ENCODE results near the gene PPP1CA. TPM values are rescaled to one million over a fixed set of nuclear protein-coding genes. Genes with fewer than 3 reads are reported as not detected.

PPP1CA gene
- total RNA-seq, 1 donor from 2014 or later, result 159 TPM

DNA sequence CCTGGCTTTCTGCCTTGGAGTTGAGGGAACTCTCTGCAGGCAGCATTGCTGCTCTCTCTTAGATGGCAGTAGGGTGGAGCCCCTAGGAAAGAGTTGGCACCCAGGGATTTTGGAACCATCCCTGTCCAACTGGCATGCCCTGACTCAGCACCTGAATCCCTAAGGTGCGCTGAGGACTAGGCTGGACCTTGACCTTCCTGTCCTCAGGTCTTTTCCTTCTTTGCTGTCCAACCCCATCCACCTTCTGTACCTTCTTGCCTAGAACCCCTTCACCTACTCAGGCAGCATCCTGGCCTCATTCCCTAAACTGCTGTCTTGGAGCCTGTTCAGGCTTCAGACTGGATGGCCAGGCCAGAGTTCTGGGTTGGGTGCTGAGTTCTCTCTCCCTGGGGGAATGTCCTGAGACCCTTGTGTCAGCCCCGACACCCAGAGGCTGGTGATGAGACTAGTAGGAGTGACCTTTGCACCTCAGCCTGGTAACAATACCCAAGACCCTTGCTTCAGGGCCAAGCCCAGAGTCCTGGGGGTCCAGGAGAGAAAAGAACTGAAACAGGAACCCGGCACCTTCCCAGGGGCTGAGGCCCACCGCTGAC, 45.8 kb downstream of the PPP1CA start:
- H3K9ac ChIP-seq (ENCODE audit: low read length), result peak overlapping the region; percentile 80

DNA sequence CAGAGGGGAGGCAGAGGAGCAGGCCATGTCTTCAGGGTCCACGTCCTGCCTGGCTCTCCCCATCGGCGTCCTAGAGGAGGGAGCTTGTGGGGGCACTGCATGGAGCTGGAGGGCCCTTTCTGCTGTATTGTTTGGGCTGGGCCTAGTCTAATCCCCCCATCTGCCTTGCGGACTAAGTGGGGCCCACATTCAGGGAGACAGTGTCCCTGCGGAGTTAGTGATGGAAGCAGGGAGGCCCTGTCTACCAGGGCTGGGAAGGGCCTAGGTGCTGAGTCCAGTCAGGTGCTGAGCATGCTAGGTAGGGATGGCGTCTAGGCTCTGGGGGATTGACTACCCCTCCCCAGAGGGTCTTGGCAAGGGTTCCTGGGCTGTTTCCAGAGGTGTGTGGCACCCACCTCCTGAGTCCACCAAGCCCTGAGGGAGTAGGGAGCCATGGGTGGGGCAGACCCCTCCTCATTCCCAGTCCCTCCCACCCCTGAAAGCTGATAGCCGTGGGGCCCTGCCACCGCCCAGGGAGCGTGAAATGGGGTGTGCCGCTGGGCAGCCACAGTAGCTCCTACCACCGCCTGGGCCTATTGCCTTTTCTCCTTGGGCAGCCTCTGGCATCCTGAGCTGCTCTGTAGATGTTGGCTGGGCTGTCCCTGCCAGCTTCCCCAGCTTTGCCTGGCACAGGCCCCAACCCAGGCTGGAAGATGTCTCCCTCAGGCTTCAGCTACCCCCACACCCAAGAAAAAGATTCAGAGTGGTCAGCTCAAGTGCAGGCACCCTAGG, 46.5 kb downstream of the PPP1CA start:
- TF ChIP-seq, protein P1, sequence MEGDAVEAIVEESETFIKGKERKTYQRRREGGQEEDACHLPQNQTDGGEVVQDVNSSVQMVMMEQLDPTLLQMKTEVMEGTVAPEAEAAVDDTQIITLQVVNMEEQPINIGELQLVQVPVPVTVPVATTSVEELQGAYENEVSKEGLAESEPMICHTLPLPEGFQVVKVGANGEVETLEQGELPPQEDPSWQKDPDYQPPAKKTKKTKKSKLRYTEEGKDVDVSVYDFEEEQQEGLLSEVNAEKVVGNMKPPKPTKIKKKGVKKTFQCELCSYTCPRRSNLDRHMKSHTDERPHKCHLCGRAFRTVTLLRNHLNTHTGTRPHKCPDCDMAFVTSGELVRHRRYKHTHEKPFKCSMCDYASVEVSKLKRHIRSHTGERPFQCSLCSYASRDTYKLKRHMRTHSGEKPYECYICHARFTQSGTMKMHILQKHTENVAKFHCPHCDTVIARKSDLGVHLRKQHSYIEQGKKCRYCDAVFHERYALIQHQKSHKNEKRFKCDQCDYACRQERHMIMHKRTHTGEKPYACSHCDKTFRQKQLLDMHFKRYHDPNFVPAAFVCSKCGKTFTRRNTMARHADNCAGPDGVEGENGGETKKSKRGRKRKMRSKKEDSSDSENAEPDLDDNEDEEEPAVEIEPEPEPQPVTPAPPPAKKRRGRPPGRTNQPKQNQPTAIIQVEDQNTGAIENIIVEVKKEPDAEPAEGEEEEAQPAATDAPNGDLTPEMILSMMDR (IDR thresholded peaks at IDR 0.05; ENCODE audit: insufficient read depth, low read depth, low read length), result no peak
- no peak for TF ChIP-seq EZH2 (IDR thresholded peaks at IDR 0.05; ENCODE audit: insufficient read depth, low read length)
- Histone ChIP-seq H2AFZ (ENCODE audit: low read depth, low read length) (no peak overlapping the region), H3K27me3 (ENCODE audit: insufficient read depth, low read length) (no peaks in the 10 kb centered on the region), H3K79me2 (ENCODE audit: insufficient read depth, low read length) (peaks cover 22% of the 10 kb centered on the region), H3K4me2 (ENCODE audit: low read length) (peak overlapping the region; percentile 98), H3K4me1 (ENCODE audit: insufficient read depth, low read length) (peaks cover 63% of the 10 kb centered on the region), H3K4me3 (ENCODE audit: insufficient read depth, low read depth, low read length) (no peak overlapping the region), H4K20me1 (ENCODE audit: insufficient read depth, low read length) (peaks cover 9% of the 10 kb centered on the region), H3K27ac (ENCODE audit: low read depth, low read length) (peak overlapping the region; percentile 95), H3K36me3 (ENCODE audit: insufficient read depth, low read length) (no peaks in the 10 kb centered on the region), H3K9me3 (ENCODE audit: insufficient read depth, low read depth, low read length) (no peaks in the 10 kb centered on the region), H3K9ac (ENCODE audit: low read length) (peak overlapping the region; percentile 80)
- DNase-seq (ENCODE audit: low read depth) (no peak), FAIRE-seq (no peak)
- peak overlapping the region; percentile 99 for H3K27ac Mint-ChIP-seq (ENCODE audit: unreplicated experiment)
- peaks cover 2% of the 10 kb centered on the region for H3K36me3 Mint-ChIP-seq (ENCODE audit: low read depth, unreplicated experiment)
- peak overlapping the region; percentile 64 for H3K4me3 Mint-ChIP-seq (ENCODE audit: unreplicated experiment)
- H3K27me3 Mint-ChIP-seq (ENCODE audit: low read depth, unreplicated experiment), result no peaks in the 10 kb centered on the region
- H3K9me3 Mint-ChIP-seq (ENCODE audit: unreplicated experiment), result no peaks in the 10 kb centered on the region
- peaks cover 52% of the 10 kb centered on the region for H3K4me1 Mint-ChIP-seq (ENCODE audit: low read depth, unreplicated experiment)

More for the DNA sequence above, 45.8 kb downstream of the PPP1CA start:
- no peak overlapping the region for H3K4me3 Mint-ChIP-seq (ENCODE audit: unreplicated experiment)
- Histone ChIP-seq H3K4me1 (ENCODE audit: insufficient read depth, low read length) (peaks cover 63% of the 10 kb centered on the region), H3K9me3 (ENCODE audit: insufficient read depth, low read depth, low read length) (no peaks in the 10 kb centered on the region), H4K20me1 (ENCODE audit: insufficient read depth, low read length) (peaks cover 8% of the 10 kb centered on the region), H3K27me3 (ENCODE audit: insufficient read depth, low read length) (no peaks in the 10 kb centered on the region), H3K79me2 (ENCODE audit: insufficient read depth, low read length) (peaks cover 22% of the 10 kb centered on the region), H3K4me2 (ENCODE audit: low read length) (peak overlapping the region; percentile 98), H3K4me3 (ENCODE audit: insufficient read depth, low read depth, low read length) (no peak overlapping the region), H2AFZ (ENCODE audit: low read depth, low read length) (no peak overlapping the region), H3K36me3 (ENCODE audit: insufficient read depth, low read length) (no peaks in the 10 kb centered on the region), H3K27ac (ENCODE audit: low read depth, low read length) (peak overlapping the region; percentile 95)
- FAIRE-seq (no peak), DNase-seq (ENCODE audit: low read depth) (no peak)
- no peaks in the 10 kb centered on the region for H3K27me3 Mint-ChIP-seq (ENCODE audit: low read depth, unreplicated experiment)
- H3K36me3 Mint-ChIP-seq (ENCODE audit: low read depth, unreplicated experiment), result peaks cover 2% of the 10 kb centered on the region
- H3K9me3 Mint-ChIP-seq (ENCODE audit: unreplicated experiment), result no peaks in the 10 kb centered on the region
- peaks cover 51% of the 10 kb centered on the region for H3K4me1 Mint-ChIP-seq (ENCODE audit: low read depth, unreplicated experiment)
- H3K27ac Mint-ChIP-seq (ENCODE audit: unreplicated experiment), result peak overlapping the region; percentile 72
- no peak for TF ChIP-seq EZH2 (IDR thresholded peaks at IDR 0.05; ENCODE audit: insufficient read depth, low read length)

DNA sequence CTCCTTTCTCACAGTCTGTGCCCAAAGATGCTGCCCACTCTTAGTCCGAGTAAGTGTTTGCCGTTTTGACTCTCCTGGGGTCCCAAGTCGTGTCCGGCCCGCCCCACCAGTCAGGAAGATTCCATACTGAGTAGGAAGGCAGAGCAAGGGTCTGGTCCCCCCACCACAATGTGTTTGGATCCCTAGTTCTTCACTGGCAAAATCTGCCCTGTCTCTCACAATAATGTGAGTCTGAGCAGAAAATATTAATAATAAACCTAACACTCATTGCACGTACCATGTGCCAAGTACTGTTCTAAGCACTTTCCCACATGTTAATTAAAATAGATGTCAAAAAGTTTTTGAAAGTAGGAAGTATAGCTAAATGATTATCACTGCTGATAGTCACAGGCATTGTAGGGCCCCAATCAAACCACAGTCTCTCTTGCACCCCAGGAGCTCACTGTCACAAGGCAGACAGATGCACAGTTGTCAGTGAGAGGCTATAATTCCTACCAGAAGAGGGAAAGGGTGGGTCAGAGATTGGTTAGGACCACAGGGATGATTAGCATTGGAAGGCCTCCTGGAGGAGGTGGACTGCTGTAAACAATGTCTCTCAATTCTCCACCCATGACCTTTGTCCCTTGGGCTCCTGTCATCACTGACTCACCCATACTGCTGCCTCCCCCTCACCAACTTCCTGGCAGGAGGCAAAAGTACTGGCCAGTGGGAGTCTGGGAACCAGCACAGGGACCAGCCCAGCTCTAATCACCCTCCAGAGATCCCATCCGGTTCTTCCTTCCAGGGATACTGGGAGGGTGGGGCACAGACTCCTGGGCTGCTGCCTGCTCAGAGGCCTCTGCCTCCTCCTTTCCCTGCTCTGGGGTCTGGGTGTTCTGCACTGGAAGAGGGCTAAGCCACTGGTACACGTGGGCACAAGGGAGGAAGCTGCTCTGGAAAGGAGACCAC, 47.3 kb downstream of the PPP1CA start:
- Mint-ChIP-seq H3K4me1 (ENCODE audit: low read depth, unreplicated experiment) (peaks cover 57% of the 10 kb centered on the region), H3K27me3 (ENCODE audit: low read depth, unreplicated experiment) (no peaks in the 10 kb centered on the region), H3K4me3 (ENCODE audit: unreplicated experiment) (peak overlapping the region; percentile 85), H3K27ac (ENCODE audit: unreplicated experiment) (peak overlapping the region; percentile 99), H3K36me3 (ENCODE audit: low read depth, unreplicated experiment) (peaks cover 2% of the 10 kb centered on the region), H3K9me3 (ENCODE audit: unreplicated experiment) (no peaks in the 10 kb centered on the region)
- Histone ChIP-seq H3K4me2 (ENCODE audit: low read length) (peak overlapping the region; percentile 98), H3K79me2 (ENCODE audit: insufficient read depth, low read length) (peaks cover 22% of the 10 kb centered on the region), H3K9ac (ENCODE audit: low read length) (peak overlapping the region; percentile 94), H4K20me1 (ENCODE audit: insufficient read depth, low read length) (peaks cover 17% of the 10 kb centered on the region), H3K27me3 (ENCODE audit: insufficient read depth, low read length) (no peaks in the 10 kb centered on the region), H3K9me3 (ENCODE audit: insufficient read depth, low read depth, low read length) (no peaks in the 10 kb centered on the region), H3K27ac (ENCODE audit: low read depth, low read length) (peak overlapping the region; percentile 95), H3K4me1 (ENCODE audit: insufficient read depth, low read length) (peaks cover 63% of the 10 kb centered on the region), H3K4me3 (ENCODE audit: insufficient read depth, low read depth, low read length) (peak overlapping the region; percentile 73), H2AFZ (ENCODE audit: low read depth, low read length) (peak overlapping the region; percentile 27), H3K36me3 (ENCODE audit: insufficient read depth, low read length) (no peaks in the 10 kb centered on the region)
- DNase-seq (ENCODE audit: low read depth), result peak; percentile 94
- no peak for TF ChIP-seq EZH2 (IDR thresholded peaks at IDR 0.05; ENCODE audit: insufficient read depth, low read length)
- TF ChIP-seq, protein P1 (IDR thresholded peaks at IDR 0.05; ENCODE audit: insufficient read depth, low read depth, low read length), result peak; percentile 17
- no peak for FAIRE-seq
